ENCODE measurements around the gene PDGFRB.

DNA sequence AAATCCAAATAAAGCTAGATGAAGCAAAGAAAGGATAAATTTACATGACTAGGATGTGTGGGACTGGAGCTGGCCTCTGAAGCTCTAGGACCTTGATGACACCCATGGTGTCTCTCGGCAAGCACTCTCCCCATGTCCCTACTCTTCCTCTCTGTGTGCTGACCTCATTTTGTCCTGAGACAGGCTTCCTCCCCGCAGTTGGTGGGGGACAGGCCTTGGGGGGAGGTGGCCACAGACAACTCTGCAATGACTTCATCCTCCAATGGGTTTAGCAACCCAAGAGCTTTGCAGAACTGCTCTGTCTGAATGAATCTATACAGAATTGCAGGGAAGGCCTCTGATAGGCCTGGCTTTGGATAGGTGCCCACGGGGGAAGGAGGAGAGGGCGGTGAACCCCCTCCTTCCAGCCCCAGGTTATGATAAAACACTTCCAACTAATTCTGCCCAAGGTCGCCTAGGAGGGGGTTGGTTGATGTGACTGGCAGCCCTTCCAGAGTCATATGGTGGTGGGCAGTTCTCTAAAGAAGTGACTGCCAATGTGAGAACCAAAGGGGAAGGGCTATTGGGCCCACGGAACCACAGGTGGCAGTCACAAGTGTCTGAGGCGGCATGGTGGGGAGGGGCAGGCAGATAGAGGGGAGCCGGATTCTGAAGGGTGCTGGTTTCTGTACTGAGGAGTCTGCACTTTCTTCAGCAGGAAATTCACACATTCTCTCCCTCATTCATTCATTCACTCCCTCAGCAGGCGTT is 40.3 kb upstream of the PDGFRB start:
- TF ChIP-seq EP300 (IDR thresholded peaks at IDR 0.05): no peak
- TF ChIP-seq, protein P1, sequence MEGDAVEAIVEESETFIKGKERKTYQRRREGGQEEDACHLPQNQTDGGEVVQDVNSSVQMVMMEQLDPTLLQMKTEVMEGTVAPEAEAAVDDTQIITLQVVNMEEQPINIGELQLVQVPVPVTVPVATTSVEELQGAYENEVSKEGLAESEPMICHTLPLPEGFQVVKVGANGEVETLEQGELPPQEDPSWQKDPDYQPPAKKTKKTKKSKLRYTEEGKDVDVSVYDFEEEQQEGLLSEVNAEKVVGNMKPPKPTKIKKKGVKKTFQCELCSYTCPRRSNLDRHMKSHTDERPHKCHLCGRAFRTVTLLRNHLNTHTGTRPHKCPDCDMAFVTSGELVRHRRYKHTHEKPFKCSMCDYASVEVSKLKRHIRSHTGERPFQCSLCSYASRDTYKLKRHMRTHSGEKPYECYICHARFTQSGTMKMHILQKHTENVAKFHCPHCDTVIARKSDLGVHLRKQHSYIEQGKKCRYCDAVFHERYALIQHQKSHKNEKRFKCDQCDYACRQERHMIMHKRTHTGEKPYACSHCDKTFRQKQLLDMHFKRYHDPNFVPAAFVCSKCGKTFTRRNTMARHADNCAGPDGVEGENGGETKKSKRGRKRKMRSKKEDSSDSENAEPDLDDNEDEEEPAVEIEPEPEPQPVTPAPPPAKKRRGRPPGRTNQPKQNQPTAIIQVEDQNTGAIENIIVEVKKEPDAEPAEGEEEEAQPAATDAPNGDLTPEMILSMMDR (IDR thresholded peaks at IDR 0.05): no peak

All from ovary (tissue), 3 donors.